HEK293T (cell line): ENCODE measurements around the gene ALG9.
"Not testable (repeated sequence)": the region's sequence is repeated elsewhere in the genome, so short reads cannot be mapped to it uniquely, and the experiment has no call there.

Source experiments
- CTCF ChIA-PET: fragments of 350-600 bp; formaldehyde crosslinking; extraction: SDS; loops from one replicate; lab custom pipeline; 2021; ENCODE audit warnings: antibody characterized with exemption, inconsistent platforms; lab: Yijun Ruan, JAX
- POLR2A ChIA-PET: fragments of 350-600 bp; formaldehyde crosslinking; extraction: SDS; loops from one replicate; lab custom pipeline; 2020; ENCODE audit warnings: antibody characterized with exemption, inconsistent platforms; lab: Yijun Ruan, JAX
- DNase-seq: peaks from one replicate; pipeline ENCODE4 v3.0.0; 2012; ENCODE audit warnings: mixed read lengths; ENCODE audit errors: extremely low spot score
- ARNT ChIP-seq: fragments of 450-650 bp; IDR thresholded peaks from 2 replicates; pipeline ENCODE4 v1.6.1; 2017; ENCODE audit warnings: mild to moderate bottlenecking
- BHLHE40 ChIP-seq: fragments of 450-650 bp; IDR thresholded peaks from 2 replicates; pipeline ENCODE4 v1.6.1; 2016; ENCODE audit warnings: mild to moderate bottlenecking, moderate library complexity, borderline replicate concordance
- CTBP1 ChIP-seq: fragments of 450-650 bp; IDR thresholded peaks from 2 replicates; pipeline ENCODE4 v1.6.1; 2016; ENCODE audit warnings: borderline replicate concordance
- ELF4 ChIP-seq: fragments of 450-650 bp; IDR thresholded peaks from 2 replicates; pipeline ENCODE4 v1.6.1; 2017; ENCODE audit warnings: antibody characterized with exemption
- FOXA1 ChIP-seq: fragments of 450-650 bp; IDR thresholded peaks from 2 replicates; pipeline ENCODE4 v1.6.1; 2016; ENCODE audit warnings: mild to moderate bottlenecking
- FOXK2 ChIP-seq: fragments of 450-650 bp; IDR thresholded peaks from 2 replicates; pipeline ENCODE4 v1.6.1; 2016; ENCODE audit warnings: mild to moderate bottlenecking
- FOXM1 ChIP-seq: fragments of 450-650 bp; IDR thresholded peaks from 2 replicates; pipeline ENCODE4 v1.6.1; 2017; ENCODE audit warnings: mild to moderate bottlenecking, borderline replicate concordance
- HDGF ChIP-seq: fragments of 450-650 bp; IDR thresholded peaks from 2 replicates; pipeline ENCODE4 v1.6.1; 2017; ENCODE audit warnings: antibody characterized with exemption, borderline replicate concordance
- L3MBTL2 ChIP-seq: fragments of 450-650 bp; conservative IDR thresholded peaks from 2 replicates; pipeline ENCODE4 v1.6.1; 2016; ENCODE audit warnings: mild to moderate bottlenecking
- LEF1 ChIP-seq: fragments of 450-650 bp; IDR thresholded peaks from 2 replicates; pipeline ENCODE4 v1.6.1; 2017; ENCODE audit warnings: mild to moderate bottlenecking, borderline replicate concordance
- NFRKB ChIP-seq: fragments of 450-650 bp; IDR thresholded peaks from 2 replicates; pipeline ENCODE4 v1.6.1; 2016; ENCODE audit warnings: mild to moderate bottlenecking, moderate library complexity
- SP1 ChIP-seq: fragments of 450-650 bp; IDR thresholded peaks from 2 replicates; pipeline ENCODE4 v1.6.1; 2017
- SUZ12 ChIP-seq: fragments of 450-650 bp; IDR thresholded peaks from 2 replicates; pipeline ENCODE4 v1.6.1; 2016; ENCODE audit warnings: mild to moderate bottlenecking
- TARDBP ChIP-seq: fragments of 450-650 bp; IDR thresholded peaks from 2 replicates; pipeline ENCODE4 v1.6.1; 2016
- ZNF384 ChIP-seq: fragments of 450-650 bp; IDR thresholded peaks from 2 replicates; pipeline ENCODE4 v1.6.1; 2016
- TF ChIP-seq, protein P1 (sequence below): fragments of 450-650 bp; IDR thresholded peaks from 2 replicates; pipeline ENCODE4 v1.6.1; 2016

The ALG9 gene

DNA sequence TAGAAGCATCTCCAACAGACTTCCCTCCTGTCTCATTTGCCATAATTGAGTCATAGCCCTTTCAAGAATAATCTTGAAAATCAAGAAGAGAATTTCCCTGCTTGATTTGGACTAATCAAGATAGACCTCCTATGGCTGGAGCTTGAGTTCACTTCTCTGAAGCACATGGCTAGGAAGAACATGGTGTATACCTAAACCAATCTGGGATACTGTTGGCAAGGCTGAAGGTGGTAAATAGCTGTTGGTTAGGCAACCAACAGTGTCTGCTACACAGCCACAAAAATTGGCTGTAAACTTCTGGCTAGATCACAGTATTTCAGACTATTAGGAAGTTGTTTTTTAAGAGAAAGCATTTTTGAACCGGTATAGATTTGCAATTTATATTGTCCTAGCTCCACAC, 35.3 kb upstream of the ALG9 start:
- no peak for DNase-seq
- CTCF ChIA-PET, result no interaction called here
- POLR2A ChIA-PET, result no interaction called here
- TF ChIP-seq L3MBTL2, result no peak
- TF ChIP-seq ELF4, result no peak
- no peak for TF ChIP-seq ZNF384
- no peak for TF ChIP-seq NFRKB
- TF ChIP-seq LEF1, result no peak
- no peak for TF ChIP-seq FOXK2
- no peak for TF ChIP-seq BHLHE40
- no peak for TF ChIP-seq SP1
- no peak for TF ChIP-seq FOXA1
- no peak for TF ChIP-seq SUZ12
- TF ChIP-seq HDGF, result no peak
- TF ChIP-seq FOXM1, result no peak
- no peak for TF ChIP-seq CTBP1

DNA sequence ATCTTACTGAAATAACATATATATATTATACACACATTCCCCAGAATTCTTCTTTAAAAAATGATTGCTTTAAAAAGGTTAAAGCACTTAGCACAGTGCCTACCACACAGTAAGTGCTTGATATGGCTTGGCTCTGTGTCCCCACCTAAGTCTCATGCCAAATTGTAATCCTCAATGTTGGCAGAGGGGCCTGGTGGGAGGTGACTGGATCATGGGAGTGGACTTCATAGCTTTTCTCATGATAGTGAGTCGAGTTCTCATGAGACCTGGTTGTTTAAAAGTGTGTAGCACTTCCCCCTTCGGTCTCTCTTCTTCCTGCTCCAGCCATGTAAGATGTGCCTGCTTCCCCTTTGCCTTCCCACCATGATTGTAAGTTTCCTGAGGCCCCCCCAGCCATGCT, 34.0 kb upstream of the ALG9 start:
- no peak for DNase-seq
- no peak for TF ChIP-seq FOXA1
- TF ChIP-seq ARNT, result no peak
- TF ChIP-seq L3MBTL2, result no peak
- no peak for TF ChIP-seq ZNF384
- no peak for TF ChIP-seq SUZ12
- TF ChIP-seq ELF4, result no peak
- no peak for TF ChIP-seq HDGF
- no peak for TF ChIP-seq TARDBP
- no peak for TF ChIP-seq FOXM1
- TF ChIP-seq BHLHE40, result no peak
- TF ChIP-seq, protein P1, sequence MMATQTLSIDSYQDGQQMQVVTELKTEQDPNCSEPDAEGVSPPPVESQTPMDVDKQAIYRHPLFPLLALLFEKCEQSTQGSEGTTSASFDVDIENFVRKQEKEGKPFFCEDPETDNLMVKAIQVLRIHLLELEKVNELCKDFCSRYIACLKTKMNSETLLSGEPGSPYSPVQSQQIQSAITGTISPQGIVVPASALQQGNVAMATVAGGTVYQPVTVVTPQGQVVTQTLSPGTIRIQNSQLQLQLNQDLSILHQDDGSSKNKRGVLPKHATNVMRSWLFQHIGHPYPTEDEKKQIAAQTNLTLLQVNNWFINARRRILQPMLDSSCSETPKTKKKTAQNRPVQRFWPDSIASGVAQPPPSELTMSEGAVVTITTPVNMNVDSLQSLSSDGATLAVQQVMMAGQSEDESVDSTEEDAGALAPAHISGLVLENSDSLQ, result no peak
- no peak for TF ChIP-seq NFRKB
- TF ChIP-seq CTBP1, result no peak
- no peak for TF ChIP-seq SP1
- TF ChIP-seq LEF1, result no peak
- no peak for TF ChIP-seq FOXK2
- ChIA-PET CTCF (no interaction called here), POLR2A (no interaction called here)

DNA sequence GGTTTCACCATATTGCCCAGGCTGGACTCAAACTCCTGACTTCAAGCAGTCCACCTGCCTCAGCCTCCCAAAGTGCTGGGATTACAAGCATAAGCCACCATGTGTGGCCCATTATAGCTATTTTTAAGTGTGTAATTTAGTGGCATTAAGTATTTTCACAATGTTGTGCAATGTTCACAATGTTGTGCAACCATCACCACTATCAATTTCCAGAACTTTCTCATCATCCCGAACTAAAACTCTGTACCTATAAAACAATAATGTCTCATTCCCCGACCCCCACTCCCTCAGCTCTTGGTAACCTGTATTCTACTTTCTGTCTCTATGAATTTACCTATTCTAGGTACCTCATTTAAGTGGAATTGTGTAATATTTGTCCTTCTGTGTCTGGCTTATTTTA, 15.5 kb upstream of the ALG9 start:
- DNase-seq, result no peak
- POLR2A ChIA-PET, result interaction anchor here (1.0 kb wide), 1 partner anchor 40 kb away, joined by 4 read pairs; no protein-coding TSS in a partner anchor
- TF ChIP-seq LEF1, result no peak
- TF ChIP-seq ZNF384, result no peak
- no peak for TF ChIP-seq BHLHE40
- no peak for TF ChIP-seq CTBP1
- no peak for TF ChIP-seq ARNT
- TF ChIP-seq FOXA1, result no peak
- TF ChIP-seq, protein P1, result no peak
- TF ChIP-seq SUZ12, result no peak
- TF ChIP-seq FOXM1, result no peak
- no peak for TF ChIP-seq NFRKB
- no peak for TF ChIP-seq L3MBTL2
- TF ChIP-seq ELF4, result no peak
- no peak for TF ChIP-seq TARDBP
- CTCF ChIA-PET, result interaction anchor here (0.8 to 0.9 kb wide), 2 partner anchors 9 to 282 kb away, joined by 3 to 4 read pairs; no protein-coding TSS in a partner anchor

DNA sequence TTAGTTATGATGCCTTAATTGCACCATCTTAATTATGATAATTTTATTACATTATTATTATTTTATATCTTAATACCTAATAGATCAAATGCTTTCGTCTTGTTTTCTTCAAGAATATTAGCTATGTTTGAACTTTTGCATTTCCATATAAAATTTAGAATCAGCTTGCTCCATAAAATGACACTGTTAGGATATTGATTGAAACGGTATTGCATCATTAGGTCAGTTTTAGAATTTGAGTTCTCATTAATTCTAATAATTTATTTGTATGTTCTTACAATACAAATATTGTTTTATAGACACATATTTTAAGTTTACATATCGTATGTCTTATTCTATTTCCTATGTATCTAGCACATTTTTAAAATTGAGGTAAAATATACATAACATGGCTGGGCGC, 14.7 kb upstream of the ALG9 start:
- ChIA-PET CTCF (interaction anchor here (0.8 kb wide), 1 partner anchor 281 kb away, joined by 3 read pairs; no protein-coding TSS in a partner anchor), POLR2A (no interaction called here)
- no peak for DNase-seq
- TF ChIP-seq CTBP1, result no peak
- no peak for TF ChIP-seq SUZ12
- TF ChIP-seq FOXA1, result no peak
- TF ChIP-seq FOXK2, result no peak
- TF ChIP-seq NFRKB, result no peak

DNA sequence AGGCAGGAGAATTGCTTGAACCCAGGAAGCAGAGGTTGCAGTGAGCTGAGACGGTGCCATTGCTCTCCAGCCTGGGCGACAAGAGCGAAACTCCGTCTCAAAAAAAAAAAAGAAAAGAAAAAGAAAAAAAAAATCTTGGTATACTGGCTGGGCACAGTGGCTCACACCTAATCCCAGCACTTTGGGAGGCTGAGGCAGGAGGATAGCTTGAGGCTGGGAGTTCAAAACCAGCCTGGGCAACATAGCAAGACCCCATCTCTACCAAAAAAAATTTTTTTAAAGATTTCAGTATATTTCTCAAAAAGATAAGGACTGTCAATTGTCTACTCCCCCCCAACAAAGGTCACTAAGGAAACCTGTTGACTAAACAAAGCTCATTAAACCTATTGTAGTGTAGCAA, 13.7 kb upstream of the ALG9 start:
- CTCF ChIA-PET, result interaction anchor here (0.8 kb wide), 1 partner anchor 19 kb away, joined by 3 read pairs; no protein-coding TSS in a partner anchor
- DNase-seq, POLR2A ChIA-PET: not testable (repeated sequence)

DNA sequence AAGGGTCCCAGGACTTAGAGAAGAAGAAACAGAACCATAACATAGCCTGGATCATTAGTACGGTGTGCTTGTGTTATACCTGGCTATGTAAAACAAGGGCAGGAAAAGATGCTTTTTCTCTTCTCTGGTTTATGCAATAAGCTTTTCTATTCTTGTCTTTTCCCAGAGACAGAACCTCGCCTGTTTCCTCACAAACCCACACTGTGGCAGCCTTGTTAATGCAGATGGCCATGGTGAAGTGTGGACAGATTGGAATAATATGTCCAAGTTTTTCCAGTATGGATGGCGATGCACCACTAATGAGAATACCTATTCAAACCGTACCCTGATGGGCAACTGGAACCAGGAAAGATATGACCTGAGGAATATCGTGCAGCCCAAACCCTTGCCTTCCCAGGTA, 10.8 kb upstream of the ALG9 start:
- POLR2A ChIA-PET, result interaction anchor here (1.5 kb wide), 1 partner anchor 11 kb away, joined by 5 read pairs; the partner anchor contains the start of gene ALG9
- CTCF ChIA-PET, result no interaction called here
- DNase-seq, result no peak
- TF ChIP-seq LEF1, result no peak
- TF ChIP-seq ELF4, result no peak

DNA sequence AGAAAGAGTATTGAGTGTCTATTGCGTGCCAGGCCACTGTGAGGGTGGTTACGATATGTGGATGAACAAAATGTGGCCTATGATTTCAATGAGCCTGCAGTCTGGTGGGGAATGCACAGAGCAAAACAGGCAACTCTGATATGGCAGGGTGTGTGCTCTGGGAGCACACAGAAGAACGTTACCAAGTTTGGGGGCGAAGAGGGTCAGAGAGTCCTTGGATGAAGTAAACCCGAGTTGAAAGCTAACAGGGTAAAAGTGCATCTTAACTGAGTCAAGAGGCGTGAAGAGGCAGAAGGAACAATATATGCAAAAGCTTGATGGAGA, 8.2 kb upstream of the ALG9 start:
- no peak for TF ChIP-seq FOXA1
- TF ChIP-seq, protein P1, result no peak
- no peak for TF ChIP-seq L3MBTL2
- TF ChIP-seq NFRKB, result 0 out of 2 replicates have a peak, but pooled peaks have one; percentile 10
- POLR2A ChIA-PET, result interaction anchor here (0.9 to 1.6 kb wide), 3 partner anchors 9 to 52 kb away, joined by 3 to 6 read pairs (median 4); partner anchors contain the start of gene ALG9
- DNase-seq, result no peak
- CTCF ChIA-PET, result no interaction called here
